GM19035 (cell line): ENCODE data around the gene SMYD4.
"Not testable (repeated sequence)": the region's sequence is repeated elsewhere in the genome, so short reads cannot be mapped to it uniquely, and the experiment has no call there.

Experiments used
- ATAC-seq: cut with Tn5 transposase; IDR thresholded peaks from one replicate; pipeline ENCODE4 v1.9.1; 2021; ENCODE audit not compliant: unreplicated experiment

SMYD4 gene

GRCh38 chr17:1829592-1830257 is at the start of gene SMYD4, which contains the start of gene RPA1:
Gene SMYD4 (minus strand): TSS chr17:1829902. CDS start chr17:1827994, 1,908 bp downstream.
Gene RPA1 (plus strand): TSS chr17:1830005. CDS start chr17:1830094, 89 bp downstream.
- ATAC-seq = peak; percentile 83

GRCh38 chr17:1878419-1879121 is 48.9 kb upstream of the SMYD4 start:
- ATAC-seq = no peak

- no peak for ATAC-seq
Observed at GRCh38 chr17:1875597-1875996, 45.9 kb upstream of the SMYD4 start.

GRCh38 chr17:1873418-1873817 is 43.7 kb upstream of the SMYD4 start:
- no peak for ATAC-seq

GRCh38 chr17:1872976-1873375 is 43.3 kb upstream of the SMYD4 start:
- no peak for ATAC-seq

- ATAC-seq = no peak
Observed at GRCh38 chr17:1872254-1872653, 42.6 kb upstream of the SMYD4 start.

GRCh38 chr17:1871756-1872155 is 42.1 kb upstream of the SMYD4 start:
- no peak for ATAC-seq

GRCh38 chr17:1870592-1870991 is 40.9 kb upstream of the SMYD4 start:
- no peak for ATAC-seq

- ATAC-seq = no peak
Observed at GRCh38 chr17:1868090-1868489, 38.4 kb upstream of the SMYD4 start.

GRCh38 chr17:1867307-1867706 is 37.6 kb upstream of the SMYD4 start:
- ATAC-seq = no peak

- no peak for ATAC-seq
Observed at GRCh38 chr17:1865252-1866037, 35.7 kb upstream of the SMYD4 start.

- ATAC-seq = no peak
Observed at GRCh38 chr17:1861391-1862010, 31.8 kb upstream of the SMYD4 start.

- no peak for ATAC-seq
Observed at GRCh38 chr17:1860978-1861377, 31.3 kb upstream of the SMYD4 start.

GRCh38 chr17:1856462-1856861 is 26.8 kb upstream of the SMYD4 start:
- not testable (repeated sequence) for ATAC-seq

- ATAC-seq = no peak
Observed at GRCh38 chr17:1853698-1854097, 24.0 kb upstream of the SMYD4 start.

GRCh38 chr17:1852327-1852726 is 22.6 kb upstream of the SMYD4 start:
- no peak for ATAC-seq

GRCh38 chr17:1847191-1847590 is 17.5 kb upstream of the SMYD4 start:
- no peak for ATAC-seq

- ATAC-seq = no peak
Observed at GRCh38 chr17:1843947-1844346, 14.2 kb upstream of the SMYD4 start.

- no peak for ATAC-seq
Observed at GRCh38 chr17:1839516-1839915, 9.8 kb upstream of the SMYD4 start.

GRCh38 chr17:1834380-1835149 is 4.9 kb upstream of the SMYD4 start:
- ATAC-seq = peak; percentile 49

GRCh38 chr17:1830288-1830687 is 586 bp upstream of the SMYD4 start:
- no peak for ATAC-seq
